ENCODE data around the gene CHRNA9. TPM values are rescaled to one million over a fixed set of nuclear protein-coding genes. Genes with fewer than 3 reads are reported as not detected.

CHRNA9 gene
- total RNA-seq, 2 donors from 2014 or later: 0.90 TPM; not detected in 1

DNA sequence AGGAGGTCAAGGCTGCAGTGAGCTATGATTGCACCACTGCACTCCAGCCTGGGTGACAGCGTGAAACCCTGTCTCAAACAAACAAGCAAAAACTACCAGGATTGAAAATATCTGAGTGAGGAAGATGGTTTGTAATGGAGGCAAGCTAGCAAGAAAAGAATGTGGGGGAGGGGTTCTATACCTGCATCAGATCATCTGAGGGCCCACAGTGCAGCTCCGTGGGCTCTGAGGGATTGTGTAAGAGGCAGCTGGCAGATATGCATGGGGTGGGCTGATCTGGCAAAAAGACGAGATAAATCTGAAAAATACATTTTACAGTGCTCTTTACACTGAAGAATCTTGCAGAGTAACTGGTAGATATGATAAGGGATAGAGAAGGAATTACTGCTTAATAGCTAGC lies 28.9 kb upstream of the CHRNA9 start:
- H3K27me3 Mint-ChIP-seq (ENCODE audit: insufficient read depth): no peaks in the 10 kb centered on the region
- peaks cover 14% of the 10 kb centered on the region for H3K9me3 Mint-ChIP-seq
- no peak overlapping the region for H3K4me3 Mint-ChIP-seq
- Histone ChIP-seq H3K9ac (ENCODE audit: extremely low read depth, low read length, poor library complexity, severe bottlenecking) (no peak overlapping the region), H3K27ac (ENCODE audit: low read depth, low read length) (no peak overlapping the region), H3K36me3 (ENCODE audit: control insufficient read depth, insufficient read depth, low read length) (no peaks in the 10 kb centered on the region), H3K27me3 (ENCODE audit: control insufficient read depth, insufficient read depth, low read length, poor library complexity, severe bottlenecking) (no peaks in the 10 kb centered on the region), H3K9me3 (ENCODE audit: control insufficient read depth, low read length) (peaks cover 6% of the 10 kb centered on the region), H3K4me1 (ENCODE audit: control insufficient read depth, insufficient read depth, low read length) (no peaks in the 10 kb centered on the region), H3K4me3 (ENCODE audit: low read length) (no peak overlapping the region)
- DNase-seq: no peak
- peaks cover 35% of the 10 kb centered on the region for H3K4me1 Mint-ChIP-seq
- H3K36me3 Mint-ChIP-seq (ENCODE audit: low read depth): no peaks in the 10 kb centered on the region
- H3K27ac Mint-ChIP-seq: no peak overlapping the region
- WGBS, 2 experiments (ENCODE audit: insufficient coverage in 1 of 2, insufficient read length in 1 of 2): 77% methylated on average over 2 to 3 of the region's 3 CpGs
- TF ChIP-seq, protein P1, sequence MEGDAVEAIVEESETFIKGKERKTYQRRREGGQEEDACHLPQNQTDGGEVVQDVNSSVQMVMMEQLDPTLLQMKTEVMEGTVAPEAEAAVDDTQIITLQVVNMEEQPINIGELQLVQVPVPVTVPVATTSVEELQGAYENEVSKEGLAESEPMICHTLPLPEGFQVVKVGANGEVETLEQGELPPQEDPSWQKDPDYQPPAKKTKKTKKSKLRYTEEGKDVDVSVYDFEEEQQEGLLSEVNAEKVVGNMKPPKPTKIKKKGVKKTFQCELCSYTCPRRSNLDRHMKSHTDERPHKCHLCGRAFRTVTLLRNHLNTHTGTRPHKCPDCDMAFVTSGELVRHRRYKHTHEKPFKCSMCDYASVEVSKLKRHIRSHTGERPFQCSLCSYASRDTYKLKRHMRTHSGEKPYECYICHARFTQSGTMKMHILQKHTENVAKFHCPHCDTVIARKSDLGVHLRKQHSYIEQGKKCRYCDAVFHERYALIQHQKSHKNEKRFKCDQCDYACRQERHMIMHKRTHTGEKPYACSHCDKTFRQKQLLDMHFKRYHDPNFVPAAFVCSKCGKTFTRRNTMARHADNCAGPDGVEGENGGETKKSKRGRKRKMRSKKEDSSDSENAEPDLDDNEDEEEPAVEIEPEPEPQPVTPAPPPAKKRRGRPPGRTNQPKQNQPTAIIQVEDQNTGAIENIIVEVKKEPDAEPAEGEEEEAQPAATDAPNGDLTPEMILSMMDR (conservative IDR thresholded peaks at IDR 0.05): no peak

DNA sequence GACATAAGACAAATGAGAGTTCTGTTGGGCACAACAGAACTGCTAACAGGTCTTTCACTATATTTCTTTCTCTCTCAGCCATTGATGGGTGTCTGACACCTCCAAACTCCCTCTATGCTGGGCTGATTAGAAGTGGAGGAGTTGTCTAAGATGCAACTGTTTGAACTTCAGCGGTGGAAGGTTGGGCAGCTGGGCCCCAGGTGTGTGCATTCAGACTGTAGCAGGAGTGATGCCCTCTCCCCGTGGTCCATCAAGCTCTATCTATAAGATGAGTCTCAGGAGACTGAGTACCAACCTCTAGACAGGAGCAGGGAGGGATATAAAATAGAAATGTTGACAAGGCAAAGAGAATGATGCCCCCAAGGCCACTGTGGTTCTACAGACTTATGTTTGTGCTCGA lies 28.2 kb upstream of the CHRNA9 start:
- Histone ChIP-seq H3K4me3 (ENCODE audit: low read length) (no peak overlapping the region), H3K27ac (ENCODE audit: low read depth, low read length) (no peak overlapping the region), H3K9me3 (ENCODE audit: control insufficient read depth, low read length) (peaks cover 6% of the 10 kb centered on the region), H3K4me1 (ENCODE audit: control insufficient read depth, insufficient read depth, low read length) (no peaks in the 10 kb centered on the region), H3K27me3 (ENCODE audit: control insufficient read depth, insufficient read depth, low read length, poor library complexity, severe bottlenecking) (no peaks in the 10 kb centered on the region), H3K36me3 (ENCODE audit: control insufficient read depth, insufficient read depth, low read length) (no peaks in the 10 kb centered on the region), H3K9ac (ENCODE audit: extremely low read depth, low read length, poor library complexity, severe bottlenecking) (no peak overlapping the region)
- Mint-ChIP-seq H3K9me3 (peaks cover 14% of the 10 kb centered on the region), H3K27me3 (ENCODE audit: insufficient read depth) (no peaks in the 10 kb centered on the region), H3K27ac (peak overlapping the region; percentile 1), H3K4me1 (peaks cover 39% of the 10 kb centered on the region), H3K4me3 (no peak overlapping the region), H3K36me3 (ENCODE audit: low read depth) (no peaks in the 10 kb centered on the region)
- 78 to 92% methylated on average over 3 of the region's 3 CpGs for WGBS, 2 experiments (ENCODE audit: insufficient coverage in 1 of 2, insufficient read length in 1 of 2)
- no peak for DNase-seq
- TF ChIP-seq, protein P1 (conservative IDR thresholded peaks at IDR 0.05): no peak

DNA sequence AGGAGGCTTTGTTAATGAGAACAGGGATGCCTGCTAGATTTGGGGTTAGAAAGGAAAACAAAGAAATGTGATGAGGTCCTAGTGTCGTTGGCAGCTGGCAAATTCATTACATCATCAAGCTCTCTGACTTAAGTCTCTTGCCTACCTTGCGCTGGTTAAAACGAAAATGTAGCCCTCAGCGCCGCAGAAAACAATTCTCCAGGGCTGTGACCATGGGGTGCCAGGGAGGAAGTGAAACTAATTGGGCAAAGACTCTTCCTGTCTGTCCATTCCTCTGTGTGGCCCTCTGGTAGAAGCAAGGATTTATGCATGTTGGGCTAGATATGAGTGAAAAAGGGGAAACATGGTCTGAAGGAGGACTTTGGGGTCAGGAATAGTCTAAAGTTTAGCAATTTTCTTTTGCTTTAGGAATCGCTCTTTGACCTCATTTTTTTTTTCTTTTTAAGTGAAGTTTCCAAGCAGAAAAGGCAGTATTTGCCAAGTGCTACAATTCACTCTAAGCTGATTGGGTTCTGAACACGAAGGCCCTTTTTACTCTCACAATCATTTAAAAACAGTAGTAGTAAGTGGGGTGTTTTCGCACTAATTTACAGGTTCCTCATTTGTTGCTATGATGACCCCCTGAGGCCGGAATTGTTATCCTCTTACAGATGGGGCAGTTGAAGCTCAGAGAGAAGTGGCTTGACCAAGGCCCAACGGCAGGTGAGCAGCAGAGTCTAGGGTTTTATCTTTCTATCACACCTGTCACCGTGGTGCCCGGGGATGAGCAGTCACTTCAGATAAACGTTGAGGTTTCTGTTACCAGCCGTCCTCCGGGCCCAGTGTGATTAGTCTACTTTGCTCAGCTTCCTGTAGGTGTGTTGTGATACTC lies 27.3 kb upstream of the CHRNA9 start:
- Mint-ChIP-seq H3K27me3 (ENCODE audit: insufficient read depth) (no peaks in the 10 kb centered on the region), H3K27ac (peak overlapping the region; percentile 1), H3K9me3 (peaks cover 13% of the 10 kb centered on the region), H3K4me1 (peaks cover 40% of the 10 kb centered on the region), H3K36me3 (ENCODE audit: low read depth) (no peaks in the 10 kb centered on the region), H3K4me3 (no peak overlapping the region)
- no peaks in the 10 kb centered on the region for H3K36me3 ChIP-seq (ENCODE audit: control insufficient read depth, insufficient read depth, low read length)
- no peaks in the 10 kb centered on the region for H3K27me3 ChIP-seq (ENCODE audit: control insufficient read depth, insufficient read depth, low read length, poor library complexity, severe bottlenecking)
- H3K4me3 ChIP-seq (ENCODE audit: low read length): no peak overlapping the region
- WGBS, 2 experiments (ENCODE audit: insufficient coverage in 1 of 2, insufficient read length in 1 of 2): 63 to 81% methylated on average over 9 to 15 of the region's 15 CpGs
- H3K27ac ChIP-seq (ENCODE audit: low read depth, low read length): no peak overlapping the region
- peaks cover 6% of the 10 kb centered on the region for H3K9me3 ChIP-seq (ENCODE audit: control insufficient read depth, low read length)
- DNase-seq: peak; percentile 75
- TF ChIP-seq, protein P1 (conservative IDR thresholded peaks at IDR 0.05): peak; percentile 11
- no peaks in the 10 kb centered on the region for H3K4me1 ChIP-seq (ENCODE audit: control insufficient read depth, insufficient read depth, low read length)
- no peak overlapping the region for H3K9ac ChIP-seq (ENCODE audit: extremely low read depth, low read length, poor library complexity, severe bottlenecking)

Measured in endodermal cell (in vitro differentiated cells).